Thoracic aorta (tissue), 2 donors: ENCODE measurements around the gene NOX3. TPM values are rescaled to one million over a fixed set of nuclear protein-coding genes. Genes with fewer than 3 reads are reported as not detected.

Source experiments
- ATAC-seq: fragments of 150-250 bp; one replicate; pipeline ENCODE4 v1.8.0; 2017; ENCODE audit warnings: low read depth; ENCODE audit not compliant: insufficient number of reproducible peaks, low FRiP score
- DNase-seq: peaks from one replicate; pipeline ENCODE4 v3.0.0-alpha.2; 2020; ENCODE audit warnings: low spot score
- H3K27ac ChIP-seq, 2 donors: fragments of 200-600 bp; sonication (generic); 1 replicate in 1 of 2; 2 replicates in 1 of 2; pipeline ENCODE4 v1.5.1; 2016; ENCODE audit warnings: mild to moderate bottlenecking in 2 of 2, moderate library complexity in 2 of 2
- H3K27me3 ChIP-seq: fragments of 200-600 bp; sonication (generic); replicated peaks from 2 replicates; pipeline ENCODE4 v1.6.0; 2016; ENCODE audit warnings: mild to moderate bottlenecking; ENCODE audit not compliant: insufficient read depth
- H3K36me3 ChIP-seq: fragments of 200-600 bp; sonication (generic); one replicate; pipeline ENCODE4 v1.5.1; 2016
- H3K4me1 ChIP-seq, 2 donors: fragments of 200-600 bp; sonication (generic); 1 replicate in 1 of 2; 2 replicates in 1 of 2; pipeline versions ENCODE4 v1.5.1 to v1.6.0; 2016; ENCODE audit warnings: low read depth in 2 of 2, mild to moderate bottlenecking in 1 of 2; ENCODE audit not compliant: control insufficient read depth in 1 of 2
- H3K4me3 ChIP-seq: fragments of 200-600 bp; sonication (generic); 2 replicates; pipeline ENCODE4 v1.5.1; 2016; ENCODE audit warnings: mild to moderate bottlenecking
- H3K9me3 ChIP-seq: fragments of 200-600 bp; sonication (generic); 2 replicates; pipeline ENCODE4 v1.5.1; 2016
- total RNA-seq, 2 donors: library from RNA; depleted of rRNA; stranded (reverse); fragments of >200 nt; gene quantifications; one replicate each; pipeline versions ENCODE4 v1.1.0 to v1.2.3, GENCODE V29; 2016
- TF ChIP-seq, protein P1 (sequence below): fragments of 200-600 bp; sonication (generic); IDR thresholded peaks from one replicate; pipeline ENCODE4 v1.5.1; 2019; ENCODE audit warnings: antibody characterized with exemption

The NOX3 gene
- total RNA-seq, 2 donors from 2014 or later, result not detected

- ATAC-seq, result no peak
- H3K4me3 ChIP-seq, result no peak overlapping the region
- H3K4me1 ChIP-seq, result peaks cover 7 to 10% of the 10 kb centered on the region in 2 donors
- TF ChIP-seq, protein P1, sequence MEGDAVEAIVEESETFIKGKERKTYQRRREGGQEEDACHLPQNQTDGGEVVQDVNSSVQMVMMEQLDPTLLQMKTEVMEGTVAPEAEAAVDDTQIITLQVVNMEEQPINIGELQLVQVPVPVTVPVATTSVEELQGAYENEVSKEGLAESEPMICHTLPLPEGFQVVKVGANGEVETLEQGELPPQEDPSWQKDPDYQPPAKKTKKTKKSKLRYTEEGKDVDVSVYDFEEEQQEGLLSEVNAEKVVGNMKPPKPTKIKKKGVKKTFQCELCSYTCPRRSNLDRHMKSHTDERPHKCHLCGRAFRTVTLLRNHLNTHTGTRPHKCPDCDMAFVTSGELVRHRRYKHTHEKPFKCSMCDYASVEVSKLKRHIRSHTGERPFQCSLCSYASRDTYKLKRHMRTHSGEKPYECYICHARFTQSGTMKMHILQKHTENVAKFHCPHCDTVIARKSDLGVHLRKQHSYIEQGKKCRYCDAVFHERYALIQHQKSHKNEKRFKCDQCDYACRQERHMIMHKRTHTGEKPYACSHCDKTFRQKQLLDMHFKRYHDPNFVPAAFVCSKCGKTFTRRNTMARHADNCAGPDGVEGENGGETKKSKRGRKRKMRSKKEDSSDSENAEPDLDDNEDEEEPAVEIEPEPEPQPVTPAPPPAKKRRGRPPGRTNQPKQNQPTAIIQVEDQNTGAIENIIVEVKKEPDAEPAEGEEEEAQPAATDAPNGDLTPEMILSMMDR, result no peak
- no peaks in the 10 kb centered on the region for H3K36me3 ChIP-seq
- H3K27me3 ChIP-seq, result no peaks in the 10 kb centered on the region
- no peak overlapping the region for H3K27ac ChIP-seq
- H3K9me3 ChIP-seq, result no peaks in the 10 kb centered on the region
- no peak for DNase-seq
Observed at GRCh38 chr6:155422635-155423034, 33.0 kb downstream of the NOX3 start.

- H3K27me3 ChIP-seq, result no peaks in the 10 kb centered on the region
- H3K4me3 ChIP-seq, result no peak overlapping the region
- no peaks in the 10 kb centered on the region for H3K9me3 ChIP-seq
- H3K4me1 ChIP-seq, result peaks cover 7 to 10% of the 10 kb centered on the region in 2 donors
- DNase-seq, result no peak
- H3K27ac ChIP-seq, result no peak overlapping the region
- TF ChIP-seq, protein P1, result no peak
- no peak for ATAC-seq
- no peaks in the 10 kb centered on the region for H3K36me3 ChIP-seq
Observed at GRCh38 chr6:155420492-155420891, 35.1 kb downstream of the NOX3 start.

DNA sequence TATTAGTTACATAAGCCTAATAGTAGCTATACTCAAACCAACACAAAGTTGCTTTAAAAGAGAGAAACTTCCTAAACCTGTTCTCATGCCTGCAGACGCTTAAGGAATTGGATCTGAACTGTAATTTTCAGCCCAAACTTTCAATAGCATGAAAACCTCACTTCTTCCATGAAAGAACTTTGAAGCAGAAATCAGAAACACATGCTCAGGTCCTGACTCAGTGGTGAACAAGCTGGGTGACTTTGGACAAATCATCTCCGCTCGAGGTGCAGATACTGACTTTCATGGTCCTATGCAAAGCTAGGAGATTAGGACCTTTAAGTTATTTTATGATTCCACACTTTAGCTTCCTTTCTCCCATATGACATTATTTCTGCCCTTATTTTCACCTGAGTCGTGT lies 36.5 kb downstream of the NOX3 start:
- ATAC-seq (no peak), DNase-seq (no peak)
- Histone ChIP-seq H3K27me3 (no peaks in the 10 kb centered on the region), H3K36me3 (no peaks in the 10 kb centered on the region), H3K4me3 (no peak overlapping the region), H3K4me1 (peaks cover 7 to 10% of the 10 kb centered on the region in 2 donors), H3K9me3 (no peaks in the 10 kb centered on the region), H3K27ac (peak overlapping the region; percentile 35 to 60)
- TF ChIP-seq, protein P1, result no peak

DNA sequence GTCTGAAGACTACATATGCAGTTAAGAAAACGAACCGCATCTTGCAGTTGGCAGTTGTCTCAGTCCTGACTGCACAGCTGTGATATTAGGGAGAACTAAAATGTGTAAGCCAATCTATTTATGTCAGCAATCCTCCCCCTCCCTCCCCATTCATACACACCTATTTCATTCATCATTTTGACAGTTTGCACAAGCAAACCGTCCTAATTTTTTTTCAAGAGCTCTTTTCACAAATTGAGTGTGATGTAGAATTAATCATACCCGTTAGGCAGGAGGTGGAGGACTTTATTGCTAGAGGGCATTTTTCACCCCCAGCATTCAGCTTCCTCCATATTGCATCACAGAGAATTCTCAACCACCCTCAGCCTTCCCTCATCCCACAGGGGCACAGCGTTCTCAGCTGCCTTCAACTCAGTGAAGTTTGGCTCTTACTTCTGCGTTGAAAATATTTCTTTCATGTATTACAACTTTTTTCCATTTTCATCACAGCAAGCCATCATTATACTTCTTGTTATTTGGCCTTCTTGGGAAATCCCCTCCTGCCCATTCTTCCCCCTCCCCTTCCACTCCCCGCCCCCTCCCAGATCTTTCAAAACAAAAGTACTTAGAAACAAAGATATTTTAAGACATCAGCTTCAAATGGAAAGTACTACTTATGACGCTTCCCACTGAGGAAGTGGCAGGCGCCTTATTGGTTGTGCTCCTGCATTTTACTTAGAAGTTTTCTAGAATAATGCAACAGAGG lies 37.5 kb downstream of the NOX3 start:
- TF ChIP-seq, protein P1, result no peak
- Histone ChIP-seq H3K27ac (peak overlapping the region; percentile 35 to 60), H3K36me3 (no peaks in the 10 kb centered on the region), H3K9me3 (no peaks in the 10 kb centered on the region), H3K4me3 (peak overlapping the region; percentile 53), H3K4me1 (peaks cover 7 to 10% of the 10 kb centered on the region in 2 donors), H3K27me3 (no peaks in the 10 kb centered on the region)
- peak; percentile 77 for ATAC-seq
- no peak for DNase-seq

- DNase-seq, result no peak
- peak overlapping the region in 1 of 2 donors; percentile 60 for H3K27ac ChIP-seq
- peak overlapping the region; percentile 53 for H3K4me3 ChIP-seq
- TF ChIP-seq, protein P1, result no peak
- ATAC-seq, result no peak
- no peaks in the 10 kb centered on the region for H3K36me3 ChIP-seq
- H3K4me1 ChIP-seq, result peaks cover 7 to 10% of the 10 kb centered on the region in 2 donors
- no peaks in the 10 kb centered on the region for H3K27me3 ChIP-seq
- H3K9me3 ChIP-seq, result no peaks in the 10 kb centered on the region
Observed at GRCh38 chr6:155417454-155417853, 38.2 kb downstream of the NOX3 start.
